Mucosa of rectum (tissue), 2 donors: ENCODE measurements around the gene NCAM1.

ENCODE experiments used
- H3K27ac ChIP-seq, 2 donors: one replicate each; pipeline ENCODE4 v1.7.0; 2013; ENCODE audit warnings: inconsistent platforms in 2 of 2, low read depth in 2 of 2, low read length in 2 of 2
- H3K27me3 ChIP-seq, 2 donors: one replicate each; pipeline ENCODE4 v1.7.0; 2013; ENCODE audit warnings: low read length in 2 of 2; ENCODE audit not compliant: control insufficient read depth in 2 of 2, insufficient read depth in 2 of 2
- H3K36me3 ChIP-seq, 2 donors: one replicate each; pipeline ENCODE4 v1.7.0; 2013; ENCODE audit warnings: low read length in 2 of 2; ENCODE audit not compliant: control insufficient read depth in 2 of 2, insufficient read depth in 2 of 2
- H3K4me1 ChIP-seq, 2 donors: one replicate each; pipeline ENCODE4 v1.7.0; 2013; ENCODE audit warnings: low read length in 2 of 2, mild to moderate bottlenecking in 1 of 2; ENCODE audit not compliant: control insufficient read depth in 2 of 2, insufficient read depth in 2 of 2
- H3K4me3 ChIP-seq, 2 donors: one replicate each; pipeline ENCODE4 v1.7.0; 2013; ENCODE audit warnings: low read length in 2 of 2
- H3K9ac ChIP-seq, 2 donors: one replicate each; pipeline ENCODE4 v1.7.0; 2013; ENCODE audit warnings: low read length in 2 of 2, low read depth in 1 of 2, mild to moderate bottlenecking in 1 of 2
- H3K9me3 ChIP-seq, 2 donors: one replicate each; pipeline ENCODE4 v1.7.0; 2013; ENCODE audit warnings: low read length in 2 of 2; ENCODE audit not compliant: control insufficient read depth in 2 of 2
- donor health status: healthy.
- donor health status: Normal muscosa, but diverticular disease.

The NCAM1 gene

DNA sequence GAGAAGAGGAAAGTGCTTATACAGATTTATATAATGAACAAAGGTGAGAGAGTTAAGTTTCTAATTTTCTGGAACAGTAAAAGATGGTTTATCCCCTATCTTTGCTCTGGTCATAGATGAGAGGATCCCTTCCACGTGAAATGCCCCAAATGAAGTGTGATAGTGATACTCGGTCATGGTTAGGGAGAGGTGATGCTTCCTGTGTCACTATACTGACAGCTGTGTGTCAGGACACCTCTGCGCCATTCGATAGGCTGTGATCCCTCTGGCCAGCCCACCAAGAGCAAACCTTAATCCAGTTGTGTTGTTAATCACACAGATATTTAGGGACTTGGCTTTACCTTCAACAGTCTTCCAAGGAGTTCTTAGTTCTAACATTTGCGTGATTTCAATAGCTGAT lies 57.7 kb downstream of the NCAM1 start:
- H3K27me3 ChIP-seq = no peaks in the 10 kb centered on the region
- peaks cover 0 to 4% of the 10 kb centered on the region in 2 donors for H3K4me1 ChIP-seq
- H3K36me3 ChIP-seq = no peaks in the 10 kb centered on the region
- no peak overlapping the region for H3K27ac ChIP-seq
- H3K9ac ChIP-seq = no peak overlapping the region
- no peaks in the 10 kb centered on the region for H3K9me3 ChIP-seq
- H3K4me3 ChIP-seq = no peak overlapping the region

- Histone ChIP-seq H3K27ac (no peak overlapping the region), H3K36me3 (no peaks in the 10 kb centered on the region), H3K27me3 (no peaks in the 10 kb centered on the region), H3K4me3 (no peak overlapping the region), H3K9me3 (no peaks in the 10 kb centered on the region), H3K9ac (no peak overlapping the region), H3K4me1 (peaks cover 0 to 3% of the 10 kb centered on the region in 2 donors)
These were observed 58.5 kb downstream of the NCAM1 start for GRCh38 chr11:113019711-113020110.

DNA sequence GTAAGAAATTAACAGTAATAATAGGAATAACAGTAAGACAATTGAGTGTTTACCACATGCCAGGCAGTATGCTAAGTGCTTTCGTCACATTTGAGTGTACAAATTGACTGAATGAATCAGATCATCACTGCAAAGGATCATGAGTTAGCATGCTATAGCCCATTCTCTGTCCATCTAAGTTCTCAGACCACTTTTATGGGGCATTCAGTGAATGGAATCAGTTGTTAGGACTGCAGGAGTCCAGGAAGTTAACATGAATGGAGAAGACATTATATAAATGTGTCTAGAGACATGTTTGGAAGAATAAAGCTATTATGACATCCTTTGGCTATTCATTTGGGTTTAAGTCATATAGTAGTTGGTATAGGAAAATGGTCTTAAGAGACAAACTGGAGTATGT lies 59.9 kb downstream of the NCAM1 start:
- H3K27me3 ChIP-seq = no peaks in the 10 kb centered on the region
- no peak overlapping the region for H3K27ac ChIP-seq
- H3K4me1 ChIP-seq = no peaks in the 10 kb centered on the region
- no peaks in the 10 kb centered on the region for H3K9me3 ChIP-seq
- H3K9ac ChIP-seq = no peak overlapping the region
- no peak overlapping the region for H3K4me3 ChIP-seq
- no peaks in the 10 kb centered on the region for H3K36me3 ChIP-seq

DNA sequence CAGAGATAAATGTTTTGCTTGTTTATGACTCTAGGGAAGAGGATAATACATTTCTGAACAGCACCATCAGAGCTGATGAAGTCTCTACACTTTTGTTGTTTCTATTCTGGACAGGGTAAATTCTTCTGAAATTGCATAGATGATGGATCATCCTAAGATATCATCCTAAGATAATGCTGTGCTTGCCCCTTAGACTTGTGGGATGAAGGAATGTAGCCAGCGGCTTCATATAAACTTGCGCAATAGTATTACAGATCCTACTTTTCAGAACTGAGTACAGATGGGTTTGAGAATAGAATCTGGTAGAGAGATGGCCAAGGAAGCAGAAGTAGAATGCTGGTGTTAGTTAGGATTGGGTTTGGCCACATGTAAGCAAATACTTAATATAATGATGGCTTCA lies 61.0 kb downstream of the NCAM1 start:
- H3K4me1 ChIP-seq = no peaks in the 10 kb centered on the region
- H3K36me3 ChIP-seq = no peaks in the 10 kb centered on the region
- no peak overlapping the region for H3K4me3 ChIP-seq
- H3K9ac ChIP-seq = no peak overlapping the region
- H3K9me3 ChIP-seq = no peaks in the 10 kb centered on the region
- H3K27me3 ChIP-seq = no peaks in the 10 kb centered on the region
- H3K27ac ChIP-seq = no peak overlapping the region

- no peak overlapping the region for H3K4me3 ChIP-seq
- no peaks in the 10 kb centered on the region for H3K9me3 ChIP-seq
- H3K27me3 ChIP-seq = no peaks in the 10 kb centered on the region
- H3K36me3 ChIP-seq = no peaks in the 10 kb centered on the region
- H3K4me1 ChIP-seq = no peaks in the 10 kb centered on the region
- no peak overlapping the region for H3K9ac ChIP-seq
- H3K27ac ChIP-seq = no peak overlapping the region
These were observed 62.0 kb downstream of the NCAM1 start for GRCh38 chr11:113023228-113023627.

GRCh38 chr11:113023986-113024385 lies 62.8 kb downstream of the NCAM1 start:
- no peaks in the 10 kb centered on the region for H3K9me3 ChIP-seq
- H3K27me3 ChIP-seq = no peaks in the 10 kb centered on the region
- H3K36me3 ChIP-seq = no peaks in the 10 kb centered on the region
- no peak overlapping the region for H3K27ac ChIP-seq
- H3K4me1 ChIP-seq = no peaks in the 10 kb centered on the region
- no peak overlapping the region for H3K9ac ChIP-seq
- H3K4me3 ChIP-seq = no peak overlapping the region

GRCh38 chr11:113026778-113027177 lies 65.6 kb downstream of the NCAM1 start:
- Histone ChIP-seq H3K27ac (no peak overlapping the region), H3K36me3 (no peaks in the 10 kb centered on the region), H3K27me3 (no peaks in the 10 kb centered on the region), H3K9ac (no peak overlapping the region), H3K9me3 (no peaks in the 10 kb centered on the region), H3K4me1 (no peaks in the 10 kb centered on the region), H3K4me3 (no peak overlapping the region)

- H3K36me3 ChIP-seq = no peaks in the 10 kb centered on the region
- no peaks in the 10 kb centered on the region for H3K9me3 ChIP-seq
- H3K4me1 ChIP-seq = no peaks in the 10 kb centered on the region
- no peak overlapping the region for H3K9ac ChIP-seq
- H3K27me3 ChIP-seq = no peaks in the 10 kb centered on the region
- H3K4me3 ChIP-seq = no peak overlapping the region
- H3K27ac ChIP-seq = no peak overlapping the region
These were observed 73.4 kb downstream of the NCAM1 start for GRCh38 chr11:113034576-113034975.

DNA sequence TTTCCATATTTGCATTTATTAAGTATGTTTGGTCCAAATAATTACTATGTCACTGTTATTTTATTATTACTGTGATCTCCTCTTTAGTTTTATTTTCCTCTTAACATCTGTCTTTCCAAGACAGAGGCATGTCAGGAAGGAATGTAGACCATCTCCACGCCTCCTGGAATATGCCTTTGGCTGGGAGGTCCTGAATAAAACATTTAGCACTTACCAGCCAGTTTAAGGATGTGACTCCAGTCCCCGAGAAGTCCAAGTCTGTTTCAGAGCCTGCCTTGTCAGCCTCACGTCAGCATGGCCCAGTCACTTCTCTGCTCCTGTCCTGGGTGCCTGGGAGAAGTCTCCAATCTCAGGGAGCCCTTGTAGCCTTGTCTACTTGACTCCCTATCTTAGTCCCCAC lies 74.5 kb downstream of the NCAM1 start:
- Histone ChIP-seq H3K27ac (no peak overlapping the region), H3K9me3 (no peaks in the 10 kb centered on the region), H3K9ac (no peak overlapping the region), H3K36me3 (no peaks in the 10 kb centered on the region), H3K4me1 (no peaks in the 10 kb centered on the region), H3K4me3 (no peak overlapping the region), H3K27me3 (no peaks in the 10 kb centered on the region)

DNA sequence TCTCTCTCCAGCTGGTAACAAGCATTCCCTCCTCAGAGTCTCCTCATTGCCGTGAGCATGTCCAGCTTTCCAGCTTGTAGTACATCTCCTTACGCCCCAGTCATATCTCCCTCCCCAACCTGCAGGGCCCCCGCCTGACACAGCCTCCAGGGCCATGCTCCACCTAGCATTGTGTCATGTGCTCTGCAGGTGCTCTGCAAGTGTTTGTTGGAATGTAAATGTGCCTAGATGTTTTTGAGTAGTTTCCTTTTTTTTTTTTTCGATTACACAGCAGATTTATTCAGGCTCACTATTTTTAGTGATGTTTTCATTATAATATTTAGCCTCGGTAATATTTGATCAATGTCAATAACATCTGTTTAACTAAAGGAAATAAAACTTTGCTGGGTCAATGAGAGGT lies 82.5 kb downstream of the NCAM1 start:
- H3K27me3 ChIP-seq = no peaks in the 10 kb centered on the region
- H3K27ac ChIP-seq = no peak overlapping the region
- no peak overlapping the region for H3K4me3 ChIP-seq
- H3K36me3 ChIP-seq = no peaks in the 10 kb centered on the region
- H3K4me1 ChIP-seq = no peaks in the 10 kb centered on the region
- no peak overlapping the region for H3K9ac ChIP-seq
- no peaks in the 10 kb centered on the region for H3K9me3 ChIP-seq

DNA sequence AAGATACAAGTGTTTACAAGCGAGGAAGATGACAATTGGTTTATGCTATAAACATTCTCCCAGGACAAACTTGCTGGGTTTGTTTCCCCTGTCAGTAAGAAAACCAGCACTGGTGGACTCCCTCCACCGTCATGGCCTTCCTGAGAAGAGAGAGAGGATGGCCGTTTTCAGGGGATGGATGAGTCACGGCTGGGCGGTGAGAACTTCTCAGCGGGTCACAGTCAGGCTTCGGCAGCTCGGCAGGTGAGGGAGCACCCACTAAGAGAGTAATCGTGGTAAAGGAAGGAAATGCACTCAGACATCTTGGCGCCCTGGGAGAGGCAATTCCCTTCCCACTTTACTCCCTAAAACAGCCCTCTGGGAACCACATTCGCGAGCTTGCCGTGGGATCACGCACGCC lies 83.9 kb downstream of the NCAM1 start:
- Histone ChIP-seq H3K4me3 (no peak overlapping the region), H3K4me1 (no peaks in the 10 kb centered on the region), H3K9ac (no peak overlapping the region), H3K36me3 (no peaks in the 10 kb centered on the region), H3K27me3 (no peaks in the 10 kb centered on the region), H3K27ac (no peak overlapping the region), H3K9me3 (no peaks in the 10 kb centered on the region)
